ENCODE data around the gene IL4.

IL4 gene

GRCh38 chr5:132665574-132666080, 8.2 kb upstream of the IL4 start:
- no peaks in the 10 kb centered on the region for H3K9me3 ChIP-seq (ENCODE audit: control insufficient read depth, low read length)
- no peaks in the 10 kb centered on the region for H3K27me3 ChIP-seq (replicated peaks; ENCODE audit: control insufficient read depth, insufficient read depth, low read length, poor library complexity, severe bottlenecking)
- H3K27ac ChIP-seq (ENCODE audit: insufficient read depth, low read length, poor library complexity, severe bottlenecking) = no peak overlapping the region
- peaks cover 4% of the 10 kb centered on the region for H3K4me1 ChIP-seq (ENCODE audit: control insufficient read depth, insufficient read depth, low read length, poor library complexity, severe bottlenecking)
- H3K36me3 ChIP-seq (ENCODE audit: control insufficient read depth, insufficient read depth, low read length) = no peaks in the 10 kb centered on the region
- DNase-seq = no peak
- H3K4me3 ChIP-seq (ENCODE audit: insufficient read depth, low read depth, low read length, poor library complexity, severe bottlenecking) = no peak overlapping the region

- no peaks in the 10 kb centered on the region for H3K27me3 ChIP-seq (replicated peaks; ENCODE audit: control insufficient read depth, insufficient read depth, low read length, poor library complexity, severe bottlenecking)
- H3K27ac ChIP-seq (ENCODE audit: insufficient read depth, low read length, poor library complexity, severe bottlenecking) = no peak overlapping the region
- DNase-seq = no peak
- no peaks in the 10 kb centered on the region for H3K4me1 ChIP-seq (ENCODE audit: control insufficient read depth, insufficient read depth, low read length, poor library complexity, severe bottlenecking)
- H3K9me3 ChIP-seq (ENCODE audit: control insufficient read depth, low read length) = no peaks in the 10 kb centered on the region
- H3K4me3 ChIP-seq (ENCODE audit: insufficient read depth, low read depth, low read length, poor library complexity, severe bottlenecking) = no peak overlapping the region
- no peaks in the 10 kb centered on the region for H3K36me3 ChIP-seq (ENCODE audit: control insufficient read depth, insufficient read depth, low read length)
Observed at GRCh38 chr5:132666310-132667123, 7.3 kb upstream of the IL4 start.

GRCh38 chr5:132667309-132667708, 6.5 kb upstream of the IL4 start:
- DNase-seq = no peak
- H3K36me3 ChIP-seq (ENCODE audit: control insufficient read depth, insufficient read depth, low read length) = no peaks in the 10 kb centered on the region
- no peak overlapping the region for H3K4me3 ChIP-seq (ENCODE audit: insufficient read depth, low read depth, low read length, poor library complexity, severe bottlenecking)
- no peaks in the 10 kb centered on the region for H3K9me3 ChIP-seq (ENCODE audit: control insufficient read depth, low read length)
- no peaks in the 10 kb centered on the region for H3K27me3 ChIP-seq (replicated peaks; ENCODE audit: control insufficient read depth, insufficient read depth, low read length, poor library complexity, severe bottlenecking)
- H3K4me1 ChIP-seq (ENCODE audit: control insufficient read depth, insufficient read depth, low read length, poor library complexity, severe bottlenecking) = no peaks in the 10 kb centered on the region
- H3K27ac ChIP-seq (ENCODE audit: insufficient read depth, low read length, poor library complexity, severe bottlenecking) = no peak overlapping the region

GRCh38 chr5:132667761-132668705, 5.8 kb upstream of the IL4 start:
- H3K4me3 ChIP-seq (ENCODE audit: insufficient read depth, low read depth, low read length, poor library complexity, severe bottlenecking) = no peak overlapping the region
- H3K36me3 ChIP-seq (ENCODE audit: control insufficient read depth, insufficient read depth, low read length) = no peaks in the 10 kb centered on the region
- no peaks in the 10 kb centered on the region for H3K9me3 ChIP-seq (ENCODE audit: control insufficient read depth, low read length)
- no peaks in the 10 kb centered on the region for H3K27me3 ChIP-seq (replicated peaks; ENCODE audit: control insufficient read depth, insufficient read depth, low read length, poor library complexity, severe bottlenecking)
- H3K27ac ChIP-seq (ENCODE audit: insufficient read depth, low read length, poor library complexity, severe bottlenecking) = no peak overlapping the region
- H3K4me1 ChIP-seq (ENCODE audit: control insufficient read depth, insufficient read depth, low read length, poor library complexity, severe bottlenecking) = no peaks in the 10 kb centered on the region
- DNase-seq = no peak

GRCh38 chr5:132668706-132669454, 4.9 kb upstream of the IL4 start:
- H3K27me3 ChIP-seq (replicated peaks; ENCODE audit: control insufficient read depth, insufficient read depth, low read length, poor library complexity, severe bottlenecking) = no peaks in the 10 kb centered on the region
- no peak overlapping the region for H3K4me3 ChIP-seq (ENCODE audit: insufficient read depth, low read depth, low read length, poor library complexity, severe bottlenecking)
- no peak for DNase-seq
- H3K9me3 ChIP-seq (ENCODE audit: control insufficient read depth, low read length) = no peaks in the 10 kb centered on the region
- H3K4me1 ChIP-seq (ENCODE audit: control insufficient read depth, insufficient read depth, low read length, poor library complexity, severe bottlenecking) = no peaks in the 10 kb centered on the region
- no peak overlapping the region for H3K27ac ChIP-seq (ENCODE audit: insufficient read depth, low read length, poor library complexity, severe bottlenecking)
- no peaks in the 10 kb centered on the region for H3K36me3 ChIP-seq (ENCODE audit: control insufficient read depth, insufficient read depth, low read length)

- H3K4me1 ChIP-seq (ENCODE audit: control insufficient read depth, insufficient read depth, low read length, poor library complexity, severe bottlenecking) = no peaks in the 10 kb centered on the region
- no peaks in the 10 kb centered on the region for H3K9me3 ChIP-seq (ENCODE audit: control insufficient read depth, low read length)
- H3K36me3 ChIP-seq (ENCODE audit: control insufficient read depth, insufficient read depth, low read length) = no peaks in the 10 kb centered on the region
- H3K4me3 ChIP-seq (ENCODE audit: insufficient read depth, low read depth, low read length, poor library complexity, severe bottlenecking) = no peak overlapping the region
- DNase-seq = no peak
- no peak overlapping the region for H3K27ac ChIP-seq (ENCODE audit: insufficient read depth, low read length, poor library complexity, severe bottlenecking)
- H3K27me3 ChIP-seq (replicated peaks; ENCODE audit: control insufficient read depth, insufficient read depth, low read length, poor library complexity, severe bottlenecking) = no peaks in the 10 kb centered on the region
Observed at GRCh38 chr5:132669455-132669820, 4.4 kb upstream of the IL4 start.

GRCh38 chr5:132669966-132670882, 3.6 kb upstream of the IL4 start:
- H3K27ac ChIP-seq (ENCODE audit: insufficient read depth, low read length, poor library complexity, severe bottlenecking) = no peak overlapping the region
- no peaks in the 10 kb centered on the region for H3K36me3 ChIP-seq (ENCODE audit: control insufficient read depth, insufficient read depth, low read length)
- no peak overlapping the region for H3K4me3 ChIP-seq (ENCODE audit: insufficient read depth, low read depth, low read length, poor library complexity, severe bottlenecking)
- DNase-seq = no peak
- no peaks in the 10 kb centered on the region for H3K9me3 ChIP-seq (ENCODE audit: control insufficient read depth, low read length)
- no peaks in the 10 kb centered on the region for H3K27me3 ChIP-seq (replicated peaks; ENCODE audit: control insufficient read depth, insufficient read depth, low read length, poor library complexity, severe bottlenecking)
- peaks cover 4% of the 10 kb centered on the region for H3K4me1 ChIP-seq (ENCODE audit: control insufficient read depth, insufficient read depth, low read length, poor library complexity, severe bottlenecking)

GRCh38 chr5:132671000-132671399, 2.8 kb upstream of the IL4 start:
- H3K4me1 ChIP-seq (ENCODE audit: control insufficient read depth, insufficient read depth, low read length, poor library complexity, severe bottlenecking) = peaks cover 6% of the 10 kb centered on the region
- H3K4me3 ChIP-seq (ENCODE audit: insufficient read depth, low read depth, low read length, poor library complexity, severe bottlenecking) = no peak overlapping the region
- H3K36me3 ChIP-seq (ENCODE audit: control insufficient read depth, insufficient read depth, low read length) = no peaks in the 10 kb centered on the region
- H3K27ac ChIP-seq (ENCODE audit: insufficient read depth, low read length, poor library complexity, severe bottlenecking) = no peak overlapping the region
- no peak for DNase-seq
- no peaks in the 10 kb centered on the region for H3K9me3 ChIP-seq (ENCODE audit: control insufficient read depth, low read length)
- H3K27me3 ChIP-seq (replicated peaks; ENCODE audit: control insufficient read depth, insufficient read depth, low read length, poor library complexity, severe bottlenecking) = no peaks in the 10 kb centered on the region

- Histone ChIP-seq H3K36me3 (ENCODE audit: control insufficient read depth, insufficient read depth, low read length) (no peaks in the 10 kb centered on the region), H3K9me3 (ENCODE audit: control insufficient read depth, low read length) (no peaks in the 10 kb centered on the region), H3K4me1 (ENCODE audit: control insufficient read depth, insufficient read depth, low read length, poor library complexity, severe bottlenecking) (peaks cover 6% of the 10 kb centered on the region), H3K27ac (ENCODE audit: insufficient read depth, low read length, poor library complexity, severe bottlenecking) (no peak overlapping the region), H3K4me3 (ENCODE audit: insufficient read depth, low read depth, low read length, poor library complexity, severe bottlenecking) (no peak overlapping the region), H3K27me3 (replicated peaks; ENCODE audit: control insufficient read depth, insufficient read depth, low read length, poor library complexity, severe bottlenecking) (no peaks in the 10 kb centered on the region)
- no peak for DNase-seq
Observed at GRCh38 chr5:132673488-132673887, 301 bp upstream of the IL4 start.

Data from effector memory CD4-positive, alpha-beta T cell (primary cell).